Activated gamma-delta T cell (primary cell): ENCODE measurements around the gene S100A11.

Experiments used
- DNase-seq: peaks from one replicate; lab custom pipeline; 2025; lab: John Stamatoyannopoulos, UW

The S100A11 gene

DNA sequence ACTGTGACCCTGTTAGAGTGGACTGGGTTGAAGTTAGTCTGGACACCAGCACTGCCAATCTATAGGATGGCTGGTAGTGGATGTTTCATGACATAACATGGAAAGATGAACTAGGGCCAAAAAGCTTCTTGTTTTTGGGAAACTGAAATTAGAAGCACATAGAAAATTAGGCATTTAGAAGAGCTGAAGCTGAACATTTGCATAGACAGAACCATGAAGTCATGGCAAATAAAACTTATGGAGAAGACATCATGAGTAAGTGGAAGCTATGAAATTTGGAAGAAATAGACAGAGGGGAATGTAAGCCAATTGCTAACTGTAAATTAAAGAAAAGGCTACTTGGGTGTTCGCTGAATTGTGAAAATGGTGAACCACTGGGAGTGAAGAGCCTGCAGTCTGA lies 2.7 kb upstream of the S100A11 start:
- DNase-seq = no peak

DNA sequence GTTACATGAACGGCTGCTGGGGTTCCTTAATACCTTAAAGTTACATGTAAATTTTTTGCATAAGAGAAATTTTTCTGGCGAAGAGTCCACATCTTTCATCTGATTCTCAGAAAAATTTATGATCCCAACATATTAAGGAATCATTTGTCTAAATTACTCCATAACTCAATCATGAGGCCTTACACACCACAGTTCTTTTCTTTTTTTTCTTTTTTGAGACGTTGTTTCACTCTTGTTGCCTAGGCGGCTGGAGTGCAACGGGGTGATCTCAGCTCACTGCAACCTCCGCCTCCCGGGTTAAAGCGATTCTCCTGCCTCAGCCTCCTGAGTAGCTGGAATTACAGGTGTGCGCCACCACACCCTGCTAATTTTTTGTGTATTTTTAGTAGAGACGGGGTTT lies 2.1 kb upstream of the S100A11 start:
- no peak for DNase-seq

DNA sequence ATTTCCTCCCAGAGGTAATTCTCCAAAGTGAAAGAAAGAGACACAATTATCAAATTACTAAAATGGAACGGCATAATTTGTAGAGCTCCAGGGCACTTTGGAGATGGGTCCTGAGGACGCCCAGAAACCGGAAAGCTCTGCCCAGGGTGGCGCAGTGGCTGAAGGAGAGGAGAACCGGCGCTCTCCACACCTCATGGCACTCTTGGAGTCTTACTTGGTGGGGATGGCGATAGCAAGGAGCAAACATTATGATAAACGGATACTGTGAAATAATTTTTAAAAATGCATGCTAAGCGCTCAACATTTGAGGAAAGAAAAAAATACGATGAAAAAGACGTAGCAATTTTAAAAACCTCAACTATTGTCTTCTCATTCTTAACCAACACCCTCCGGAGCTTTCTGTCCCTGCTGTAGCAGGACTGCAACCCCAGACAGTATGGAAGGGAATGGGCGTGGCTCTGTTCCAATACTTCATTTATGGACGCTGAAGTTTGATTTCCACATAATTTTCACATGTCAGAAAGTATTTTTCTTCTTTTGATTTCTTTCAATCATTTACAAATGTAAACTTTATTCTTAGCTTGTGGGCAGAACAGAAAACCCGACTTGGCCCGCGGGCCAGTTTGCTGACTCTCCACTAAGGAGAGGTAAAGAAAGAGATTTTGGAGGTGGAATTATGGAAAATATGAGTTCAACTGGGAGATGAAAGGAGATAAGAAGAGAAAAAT lies 1.1 kb downstream of the S100A11 start:
- DNase-seq = no peak

DNA sequence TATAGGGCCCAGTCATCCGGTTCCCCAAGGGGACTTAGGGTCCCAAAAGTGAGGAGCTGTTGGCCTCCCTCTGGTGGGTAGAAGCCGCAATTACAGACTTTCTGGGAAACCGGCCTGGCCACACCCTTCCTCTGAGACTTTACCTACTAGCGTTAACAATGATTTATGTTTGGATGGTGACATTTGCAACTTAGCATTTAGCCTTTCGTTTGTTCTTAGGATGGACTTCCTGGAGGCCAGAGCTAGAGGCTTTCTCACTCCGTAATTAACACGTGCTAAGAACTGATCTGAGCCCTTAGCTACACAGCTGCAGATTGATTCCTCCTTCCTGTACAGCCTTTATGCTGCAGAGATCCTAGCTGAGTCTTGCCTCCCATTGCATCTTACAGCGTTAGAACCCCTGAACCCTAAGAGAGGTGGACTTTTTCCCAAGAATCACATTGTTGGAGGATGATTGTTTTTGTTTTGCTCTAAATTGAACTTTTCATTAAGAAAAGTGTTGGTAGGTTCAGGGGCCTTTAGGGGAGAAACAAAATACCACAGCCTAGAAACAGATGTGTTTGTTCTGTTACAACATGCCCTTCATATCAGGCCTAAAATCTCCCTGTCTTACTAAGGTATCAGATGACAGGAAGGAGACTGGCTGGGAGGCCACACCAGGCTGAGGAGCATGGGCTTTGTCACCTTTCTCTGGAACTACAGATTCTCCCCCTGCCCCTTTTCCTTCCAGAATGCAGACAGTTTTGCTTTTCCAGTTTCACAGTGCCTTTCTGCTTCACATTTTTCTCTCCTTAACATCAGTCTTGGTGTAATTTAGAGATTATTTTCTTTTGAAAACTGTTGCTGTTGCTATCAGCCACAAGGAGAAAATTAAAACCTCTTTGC lies 1.9 kb downstream of the S100A11 start:
- DNase-seq = no peak

DNA sequence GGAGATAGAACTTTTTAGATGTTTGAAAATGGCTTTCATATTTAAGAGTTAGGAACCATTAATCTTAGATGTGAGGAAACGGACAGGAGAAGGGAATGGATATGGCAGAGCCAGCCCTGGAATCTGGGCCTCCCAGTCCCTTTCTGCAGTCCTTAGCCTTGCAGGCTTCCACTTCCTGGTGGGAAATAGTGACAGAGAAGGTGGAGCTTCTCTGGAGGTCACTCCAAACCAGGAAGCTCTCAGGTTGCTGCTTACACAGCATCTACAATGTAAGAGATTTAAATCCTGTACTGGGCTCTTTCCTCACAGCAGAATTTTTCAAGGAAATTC lies 2.5 kb downstream of the S100A11 start:
- DNase-seq = no peak

DNA sequence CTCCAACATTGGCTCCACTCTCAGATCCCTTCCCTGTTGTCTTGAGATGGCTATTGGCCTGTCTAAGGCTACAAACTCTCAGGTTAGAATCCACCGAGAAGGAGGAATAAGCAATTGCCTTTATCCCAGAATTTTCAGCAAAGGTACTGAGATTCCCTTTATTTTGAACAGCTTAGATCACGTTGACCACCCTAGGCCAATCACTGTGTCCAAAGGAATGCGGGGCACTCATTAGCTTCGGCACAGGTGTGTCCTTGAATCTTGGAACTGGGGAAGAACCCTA lies 6.9 kb downstream of the S100A11 start:
- no peak for DNase-seq

DNA sequence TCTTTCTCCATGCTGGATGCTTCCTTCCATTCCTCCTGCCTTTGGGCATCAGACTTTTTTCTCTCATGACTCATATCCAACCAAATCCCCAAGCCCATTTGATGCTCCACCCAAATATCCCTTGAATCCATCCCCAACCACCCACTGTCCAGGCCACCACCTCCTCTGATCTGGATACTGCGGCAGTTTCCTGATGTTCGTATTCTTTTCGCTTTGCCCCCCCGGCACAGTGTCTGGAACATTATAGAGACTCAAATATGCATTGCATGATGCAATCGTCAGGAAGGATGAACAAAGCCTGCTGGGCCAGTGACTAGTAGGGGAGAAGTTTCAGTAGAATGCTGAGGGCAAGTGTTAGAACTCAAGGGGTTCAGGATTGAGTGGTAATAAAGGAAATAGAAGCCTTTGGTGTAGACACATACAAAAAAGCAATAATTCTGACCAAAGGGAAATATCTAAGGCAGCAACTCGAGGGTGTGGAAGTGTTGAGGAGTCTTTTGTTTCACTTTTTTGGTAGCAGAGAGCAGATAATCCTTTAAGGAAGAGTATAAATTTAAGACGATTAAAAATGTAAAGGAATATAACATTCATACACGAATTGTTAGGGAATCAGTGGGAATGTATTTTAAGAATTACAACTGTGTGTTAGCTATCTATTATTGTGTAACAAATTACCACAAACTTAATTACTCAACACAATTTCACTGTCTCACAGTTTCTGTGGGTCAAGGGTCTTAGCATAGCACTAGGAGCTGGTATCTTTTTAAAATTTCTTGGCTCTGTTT lies 7.5 kb downstream of the S100A11 start:
- DNase-seq = no peak

DNA sequence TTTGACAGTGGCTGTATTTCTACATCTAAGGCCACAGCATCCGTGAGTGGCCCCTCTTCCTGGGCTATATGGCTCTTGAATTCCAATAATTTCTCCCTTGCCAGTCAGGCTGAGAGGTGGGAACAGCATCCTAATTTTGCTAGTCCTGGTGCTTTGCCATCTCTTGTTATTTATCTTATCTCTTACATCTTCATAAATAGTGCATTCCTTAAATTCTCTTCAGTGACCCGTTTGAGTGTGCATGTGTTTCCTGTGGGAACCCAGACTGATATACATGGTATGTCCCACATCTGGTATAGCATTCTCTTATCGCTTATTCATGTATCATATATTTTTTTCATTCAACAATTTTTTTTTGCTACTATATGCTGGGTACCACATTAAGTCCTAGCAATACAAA lies 9.9 kb downstream of the S100A11 start:
- no peak for DNase-seq

DNA sequence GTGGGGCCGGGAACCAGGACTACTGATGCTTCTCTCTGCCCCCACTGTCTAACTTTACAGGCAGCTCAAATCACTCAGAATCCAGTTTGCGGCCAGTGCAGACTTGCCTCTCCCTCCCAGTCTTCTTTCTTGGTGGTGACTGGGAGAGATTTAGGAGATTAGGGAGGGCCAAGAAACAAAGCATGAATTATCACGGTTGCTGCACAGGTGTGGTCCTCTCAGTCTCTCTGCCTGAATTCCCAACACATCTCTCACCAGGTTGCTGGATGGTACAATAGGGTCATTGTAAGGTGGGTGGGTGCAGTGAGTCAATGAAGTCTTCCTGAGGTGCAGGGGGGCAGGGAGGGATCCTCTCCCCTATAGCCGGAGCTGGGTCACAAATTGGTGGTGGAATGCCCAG lies 12.6 kb downstream of the S100A11 start:
- no peak for DNase-seq

DNA sequence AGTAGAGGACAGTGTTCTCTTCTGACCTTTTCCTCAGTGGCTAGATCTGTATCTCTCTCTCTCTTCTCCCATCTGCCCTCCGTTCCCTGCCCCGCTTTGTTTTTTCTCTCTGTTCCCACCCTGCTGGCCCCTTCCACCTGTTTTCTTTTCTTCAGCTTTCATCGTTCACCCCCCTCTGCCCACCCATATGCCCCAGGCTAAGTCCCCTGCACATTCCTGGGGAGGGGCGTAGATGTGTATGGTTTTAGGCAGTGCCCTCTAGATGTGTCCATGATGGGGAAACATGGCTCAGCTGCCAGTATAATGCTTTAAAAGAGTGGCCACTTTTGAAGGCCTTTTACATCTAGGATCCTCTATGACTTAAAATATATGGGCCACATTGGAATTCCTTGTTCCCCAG lies 13.6 kb downstream of the S100A11 start:
- no peak for DNase-seq

DNA sequence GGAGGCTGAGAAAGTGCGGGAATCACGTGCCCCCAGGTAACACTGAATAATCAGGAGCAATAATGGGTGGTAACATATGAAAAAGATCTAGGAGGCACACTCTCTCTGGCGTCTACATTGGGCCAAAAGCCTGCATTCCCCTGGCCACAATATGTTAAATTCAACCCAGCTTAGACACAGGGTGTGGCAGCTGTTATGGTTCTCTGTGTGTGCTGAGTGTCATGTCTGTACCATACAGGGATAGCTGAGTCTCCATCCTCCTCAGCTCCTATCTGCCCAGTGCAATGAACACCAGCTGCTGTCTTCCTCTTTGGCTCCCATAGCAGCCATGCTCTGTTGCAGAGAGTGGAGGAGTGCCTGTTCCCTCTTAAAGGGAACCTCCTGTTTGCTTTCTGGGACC lies 14.3 kb downstream of the S100A11 start:
- no peak for DNase-seq

DNA sequence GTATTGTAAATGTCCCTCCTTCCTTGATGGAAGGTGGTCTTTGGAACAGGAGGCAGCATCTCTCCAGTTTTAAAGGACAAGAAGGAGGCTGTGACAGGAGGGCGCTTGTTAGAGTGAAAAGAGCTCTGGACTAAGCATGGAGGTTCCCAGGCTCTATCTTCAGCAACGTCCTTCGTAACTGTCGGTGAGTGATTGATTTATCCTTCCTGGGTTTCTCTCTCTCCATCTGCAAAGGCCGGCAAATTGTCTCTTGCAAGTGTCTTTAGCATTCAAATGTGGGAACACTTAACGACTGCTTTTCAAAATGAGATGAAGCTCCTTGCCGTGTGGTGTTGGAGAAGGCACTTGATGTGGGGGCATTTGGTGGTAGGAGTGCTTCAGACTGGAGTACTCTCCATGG lies 15.2 kb downstream of the S100A11 start:
- no peak for DNase-seq

DNA sequence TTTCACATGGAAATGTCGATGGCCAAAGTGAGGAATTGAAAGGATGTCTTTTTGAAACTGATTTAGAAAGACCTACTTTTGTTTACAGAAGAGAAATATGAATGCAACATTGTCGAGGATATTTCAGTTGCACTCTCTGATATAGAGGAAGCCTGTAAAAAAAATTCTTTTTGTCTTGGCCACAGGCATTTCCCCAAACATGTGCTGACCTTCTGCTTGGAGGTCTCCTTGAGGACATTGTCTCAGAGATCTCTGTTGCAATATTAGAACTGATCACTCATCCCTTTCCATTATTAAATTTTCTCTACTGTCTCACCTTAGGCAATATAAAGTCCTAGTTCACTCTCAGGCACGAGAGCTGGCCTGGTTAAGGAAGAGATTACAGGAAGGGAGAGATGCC lies 16.0 kb downstream of the S100A11 start:
- DNase-seq = no peak

DNA sequence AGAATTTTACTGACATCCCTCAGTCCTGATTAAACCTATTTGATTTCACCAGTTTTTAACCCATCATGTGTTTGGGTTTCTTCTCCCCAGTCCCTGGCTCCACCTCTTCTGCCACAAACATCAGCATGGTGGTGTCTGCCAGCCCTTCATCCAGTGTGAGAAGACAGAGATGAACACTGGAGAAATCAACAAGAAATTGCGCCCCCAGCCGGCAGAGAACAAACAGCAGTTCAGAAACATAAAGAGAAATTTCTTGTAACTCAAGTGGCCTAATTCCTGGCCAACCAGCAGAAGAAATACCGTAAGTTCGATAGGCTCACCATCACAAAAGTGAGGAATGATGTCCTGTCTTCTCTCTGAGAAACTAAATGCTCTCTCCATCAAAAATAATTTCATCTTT lies 18.3 kb downstream of the S100A11 start:
- DNase-seq = no peak

DNA sequence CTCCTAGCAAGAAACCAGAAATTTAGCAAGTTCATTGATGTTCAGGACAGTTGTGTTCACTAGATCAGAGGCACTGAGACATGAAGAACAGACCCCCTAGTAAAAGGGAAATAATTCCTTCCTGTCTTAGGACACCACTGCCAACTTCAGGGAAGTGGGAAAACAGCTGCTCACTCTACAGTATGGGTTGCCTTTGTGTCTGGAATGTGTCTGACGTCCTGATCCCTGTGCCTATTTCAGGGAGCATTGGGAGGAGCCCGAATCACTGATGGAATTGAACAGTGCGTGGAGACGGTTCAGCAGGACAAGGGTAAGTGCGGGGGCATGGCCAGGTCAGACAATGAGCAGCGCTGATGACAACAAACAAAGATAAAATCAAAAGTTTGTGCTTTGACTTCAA lies 21.0 kb downstream of the S100A11 start:
- no peak for DNase-seq

DNA sequence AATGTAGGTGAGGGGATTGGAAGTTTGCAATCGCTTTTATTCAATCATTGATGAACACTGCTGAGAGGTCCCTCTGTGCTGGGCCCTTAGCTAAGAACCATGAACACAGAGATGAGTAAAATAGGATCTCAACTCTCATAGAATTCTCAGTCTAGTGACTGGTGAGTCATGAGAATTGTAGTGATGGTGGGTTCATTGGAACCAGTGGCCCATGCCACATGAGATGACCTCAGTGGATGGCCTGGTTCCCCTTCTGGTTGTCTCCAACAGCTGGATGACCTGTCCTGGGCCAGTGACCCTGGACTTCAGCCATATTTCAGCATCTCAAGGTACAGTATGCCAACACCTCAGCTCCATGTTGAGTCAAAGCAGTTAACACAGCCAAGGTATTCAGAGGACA lies 21.9 kb downstream of the S100A11 start:
- no peak for DNase-seq

DNA sequence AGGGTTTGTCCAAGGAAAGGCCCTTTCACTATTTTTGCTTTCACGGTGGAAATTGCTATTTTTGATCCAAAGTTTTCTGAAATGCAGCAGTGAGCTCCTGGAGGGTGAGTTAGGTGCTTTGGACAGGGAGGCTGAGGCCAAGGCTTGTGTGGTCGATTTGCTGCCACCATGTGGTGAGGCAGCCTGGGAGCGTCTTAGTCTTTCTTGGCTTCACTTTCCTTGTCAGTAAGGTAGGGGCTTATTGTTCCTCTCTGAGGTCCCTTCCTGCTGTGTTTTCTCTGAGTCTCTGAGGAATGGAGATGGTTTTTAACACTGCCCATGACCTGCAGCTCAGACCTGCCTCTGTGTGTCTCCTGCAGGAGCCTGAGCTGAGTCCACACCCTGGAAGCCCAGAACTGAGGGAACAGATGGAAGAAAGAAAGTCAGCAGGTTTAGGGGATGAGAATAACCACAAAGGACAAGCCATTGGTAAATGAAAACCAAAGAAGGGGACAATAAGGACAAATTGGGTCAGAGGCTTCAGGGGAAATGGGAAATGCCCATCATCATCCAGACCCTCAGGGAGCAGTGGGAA lies 23.1 kb downstream of the S100A11 start:
- DNase-seq = no peak

DNA sequence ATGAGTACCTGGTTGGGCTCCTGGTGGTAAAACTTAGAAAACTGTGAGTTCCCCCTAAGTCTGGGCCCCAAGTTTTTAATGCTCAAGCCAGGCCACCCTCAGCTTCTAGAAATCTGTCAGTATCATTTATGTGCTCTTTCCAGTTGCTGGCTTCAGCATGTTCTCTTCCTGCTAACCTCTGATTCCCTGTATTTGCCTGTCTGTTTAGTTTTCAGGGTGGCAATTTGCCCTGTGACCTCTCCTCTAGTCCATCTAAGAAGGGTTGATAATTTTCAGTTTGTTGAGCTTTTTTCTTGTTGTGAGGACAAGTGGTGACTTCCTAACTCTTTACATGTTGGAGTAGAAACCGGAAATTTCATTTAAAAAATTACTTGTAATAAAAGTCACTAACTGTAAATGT lies 27.1 kb downstream of the S100A11 start:
- no peak for DNase-seq

DNA sequence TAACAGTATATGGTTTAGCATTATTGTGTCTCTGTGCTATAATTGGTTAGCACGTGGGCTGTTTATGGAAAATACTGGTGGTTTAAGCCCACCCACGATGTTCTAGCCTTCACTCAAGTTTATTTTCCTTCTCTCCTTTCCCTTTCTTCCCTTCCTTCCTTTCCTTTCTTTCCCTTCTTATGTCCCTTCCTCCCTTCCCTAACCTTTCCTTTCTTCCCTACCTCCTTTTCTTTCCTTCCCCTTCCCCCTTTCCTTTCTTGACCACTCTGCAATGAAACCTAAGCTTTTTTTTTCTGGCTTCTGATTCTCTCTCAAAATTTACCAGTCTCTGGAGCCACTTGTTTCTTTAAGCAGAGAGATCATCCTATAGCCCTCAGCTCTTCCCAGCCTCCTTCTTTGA lies 29.8 kb downstream of the S100A11 start:
- DNase-seq = no peak

DNA sequence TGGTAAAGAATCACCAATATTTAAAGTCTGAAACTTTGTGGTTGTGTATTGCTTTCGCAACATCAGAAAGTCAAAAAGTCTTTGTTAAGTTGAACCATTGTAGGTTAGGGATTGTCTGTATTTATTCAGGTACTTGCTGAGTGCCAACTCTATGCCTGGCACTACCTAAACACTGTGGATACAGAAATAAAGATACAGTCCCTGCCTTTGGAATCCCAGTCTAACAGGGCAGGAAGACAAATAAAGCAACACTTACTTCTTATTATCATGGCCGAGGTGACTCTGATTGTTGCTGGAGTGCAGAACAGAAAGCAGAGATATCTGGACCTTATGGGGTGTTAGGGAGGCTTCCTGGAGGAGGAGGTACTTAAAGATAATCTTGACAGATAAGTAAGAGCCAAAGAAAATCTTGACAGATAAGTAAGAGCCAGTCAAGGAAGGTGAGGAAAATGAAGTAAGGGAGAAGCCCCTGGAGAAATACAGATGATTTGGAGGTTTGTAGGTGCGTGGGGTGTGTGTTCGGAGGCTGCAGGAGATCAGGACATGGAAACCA lies 31.4 kb downstream of the S100A11 start:
- no peak for DNase-seq

DNA sequence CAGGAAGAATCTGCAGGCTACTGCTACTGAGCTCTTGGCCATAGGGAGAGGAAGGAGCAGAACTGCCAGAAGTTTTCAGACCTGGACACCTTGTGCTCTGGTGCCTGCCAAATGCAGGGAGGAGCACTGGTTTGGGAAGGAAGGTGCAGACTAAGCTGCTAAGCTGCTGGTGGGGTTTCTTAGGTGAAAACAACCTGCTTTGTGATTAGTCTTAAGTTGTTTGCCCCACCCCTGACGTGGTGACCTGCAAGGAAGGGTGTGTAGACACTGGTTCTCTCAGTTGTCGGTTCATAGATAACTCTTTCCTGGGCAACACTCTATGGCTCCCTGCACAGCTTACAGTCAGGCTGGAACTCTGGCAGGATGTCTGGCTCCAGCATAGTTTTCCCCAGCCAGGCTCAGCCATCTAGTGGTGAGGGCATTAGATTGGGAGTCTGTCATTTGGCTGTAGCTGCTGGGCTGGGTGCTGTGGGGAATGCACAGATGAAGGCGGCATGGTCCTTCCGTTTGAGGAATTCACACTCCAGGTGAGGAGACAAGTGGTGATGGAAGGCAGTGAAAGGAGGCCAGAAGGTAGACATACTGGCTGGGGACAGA lies 32.9 kb downstream of the S100A11 start:
- DNase-seq = no peak

DNA sequence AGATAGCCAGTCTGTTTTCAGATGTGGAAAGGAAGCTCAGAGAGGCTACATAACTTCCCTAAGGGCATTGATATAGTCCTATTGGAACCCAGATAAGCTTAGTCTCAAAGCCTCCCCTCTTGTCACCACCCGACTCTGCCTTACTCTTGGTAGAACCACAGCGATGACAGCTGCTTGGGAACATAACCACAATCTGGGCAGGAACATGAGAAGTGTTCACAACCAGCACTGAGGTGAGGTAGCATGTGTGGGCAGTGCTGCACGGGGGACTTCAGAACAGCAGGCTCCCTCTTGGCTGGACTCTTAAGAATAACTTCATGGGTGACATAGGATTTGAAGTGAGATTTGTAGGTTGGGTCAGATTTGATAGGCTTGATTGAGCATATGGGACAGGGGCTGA lies 33.8 kb downstream of the S100A11 start:
- no peak for DNase-seq
